Fibroblast of mammary gland (primary cell): ENCODE data around the gene KCNJ9.

Experiments
- DNase-seq: peaks from one replicate; pipeline ENCODE4 v3.0.0-alpha.2; 2010; ENCODE audit warnings: low read depth
- H3K4me3 ChIP-seq: 2 replicates; pipeline ENCODE4 v1.5.1; 2011; ENCODE audit warnings: low read depth, mild to moderate bottlenecking, low read length, moderate library complexity; ENCODE audit not compliant: control insufficient read depth
- TF ChIP-seq, protein P1 (sequence below): conservative IDR thresholded peaks from 2 replicates; pipeline ENCODE4 v1.5.1; 2011; ENCODE audit warnings: low read depth, low read length, inconsistent platforms; ENCODE audit not compliant: control insufficient read depth, insufficient read depth

The KCNJ9 gene

GRCh38 chr1:160078512-160079195 lies 2.7 kb upstream of the KCNJ9 start:
- TF ChIP-seq, protein P1, sequence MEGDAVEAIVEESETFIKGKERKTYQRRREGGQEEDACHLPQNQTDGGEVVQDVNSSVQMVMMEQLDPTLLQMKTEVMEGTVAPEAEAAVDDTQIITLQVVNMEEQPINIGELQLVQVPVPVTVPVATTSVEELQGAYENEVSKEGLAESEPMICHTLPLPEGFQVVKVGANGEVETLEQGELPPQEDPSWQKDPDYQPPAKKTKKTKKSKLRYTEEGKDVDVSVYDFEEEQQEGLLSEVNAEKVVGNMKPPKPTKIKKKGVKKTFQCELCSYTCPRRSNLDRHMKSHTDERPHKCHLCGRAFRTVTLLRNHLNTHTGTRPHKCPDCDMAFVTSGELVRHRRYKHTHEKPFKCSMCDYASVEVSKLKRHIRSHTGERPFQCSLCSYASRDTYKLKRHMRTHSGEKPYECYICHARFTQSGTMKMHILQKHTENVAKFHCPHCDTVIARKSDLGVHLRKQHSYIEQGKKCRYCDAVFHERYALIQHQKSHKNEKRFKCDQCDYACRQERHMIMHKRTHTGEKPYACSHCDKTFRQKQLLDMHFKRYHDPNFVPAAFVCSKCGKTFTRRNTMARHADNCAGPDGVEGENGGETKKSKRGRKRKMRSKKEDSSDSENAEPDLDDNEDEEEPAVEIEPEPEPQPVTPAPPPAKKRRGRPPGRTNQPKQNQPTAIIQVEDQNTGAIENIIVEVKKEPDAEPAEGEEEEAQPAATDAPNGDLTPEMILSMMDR: peak; percentile 88
- H3K4me3 ChIP-seq: no peak overlapping the region
- DNase-seq: peak; percentile 23

DNA sequence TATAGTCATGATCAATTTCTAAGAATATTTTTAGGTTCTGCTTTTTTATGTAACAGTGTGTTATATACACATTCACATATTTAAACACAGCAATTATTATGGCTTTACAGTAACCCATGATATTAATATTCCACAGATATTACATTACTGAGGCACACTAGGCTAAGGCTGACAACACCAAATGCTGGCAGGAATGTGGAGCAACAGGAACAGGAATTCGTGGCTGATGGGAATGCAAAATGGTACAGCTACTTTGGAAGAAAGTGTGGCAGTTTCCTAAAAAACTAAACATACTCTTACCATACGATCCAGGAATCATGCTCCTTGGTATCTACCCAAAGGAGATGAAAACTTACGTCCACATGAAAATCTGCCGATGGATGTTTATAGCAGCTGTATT lies 1.9 kb upstream of the KCNJ9 start:
- TF ChIP-seq, protein P1: no peak
- no peak overlapping the region for H3K4me3 ChIP-seq
- no peak for DNase-seq

GRCh38 chr1:160080381-160081100 lies 797 bp upstream of the KCNJ9 start:
- H3K4me3 ChIP-seq: no peak overlapping the region
- TF ChIP-seq, protein P1: no peak
- no peak for DNase-seq

DNA sequence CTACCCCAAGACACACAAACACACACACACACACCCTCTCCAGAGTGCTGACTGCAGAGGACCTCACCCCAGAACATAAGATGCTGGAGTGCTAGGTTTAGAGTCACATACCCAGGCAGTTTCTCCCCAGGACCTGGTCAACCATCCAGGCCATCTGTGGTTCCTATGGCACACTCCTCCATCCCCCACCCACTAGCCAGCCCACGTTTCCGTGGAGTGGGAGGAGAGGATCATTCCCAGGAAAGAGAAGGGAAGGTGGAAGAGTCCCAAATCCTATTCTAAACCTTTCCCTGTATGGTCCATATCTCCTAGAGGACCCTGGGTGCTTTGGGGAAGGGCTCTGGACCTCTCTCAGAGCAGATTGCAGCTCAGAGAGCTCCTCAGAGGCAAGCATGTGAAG lies 1.1 kb downstream of the KCNJ9 start:
- TF ChIP-seq, protein P1: no peak
- no peak overlapping the region for H3K4me3 ChIP-seq
- no peak for DNase-seq

DNA sequence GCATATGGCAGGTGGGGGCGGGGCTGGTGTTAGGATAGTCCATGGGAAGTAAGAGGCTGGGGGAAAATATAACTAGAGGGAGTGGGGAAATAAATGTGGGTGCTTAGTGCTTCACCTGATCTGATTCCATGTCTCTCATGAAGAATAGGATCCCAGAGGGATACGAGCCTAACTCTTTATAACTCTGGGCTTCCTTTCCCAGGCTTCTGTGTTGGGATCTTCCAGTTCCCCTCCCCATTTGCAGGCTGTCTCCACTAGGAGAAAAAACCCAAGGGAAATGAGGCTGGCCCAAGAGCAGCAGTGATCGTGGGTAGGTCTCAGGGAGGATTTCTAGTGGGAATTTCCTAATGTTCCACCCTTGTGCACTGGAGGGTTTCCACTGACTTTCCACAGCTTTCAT lies 1.6 kb downstream of the KCNJ9 start:
- DNase-seq: no peak
- no peak overlapping the region for H3K4me3 ChIP-seq
- TF ChIP-seq, protein P1: no peak

- DNase-seq: peak; percentile 17
- H3K4me3 ChIP-seq: peak overlapping the region; percentile 7
- TF ChIP-seq, protein P1: peak; percentile 44
These were observed 2.8 kb downstream of the KCNJ9 start for GRCh38 chr1:160083968-160084770.
